GM19438 (cell line): ENCODE measurements around the gene RBM48.
A peak's percentile ranks its signal among the peaks of the same experiment; 100 is the strongest.
"Not testable (repeated sequence)": the region's sequence is repeated elsewhere in the genome, so short reads cannot be mapped to it uniquely, and the experiment has no call there.

Source experiments
- ATAC-seq: cut with Tn5 transposase; IDR thresholded peaks from one replicate; pipeline ENCODE4 v1.9.1; 2021; ENCODE audit warnings: low read depth; ENCODE audit not compliant: unreplicated experiment

RBM48 gene

GRCh38 chr7:92528188-92528957 is at the start of gene RBM48, which contains the start of gene PEX1:
RBM48 (plus strand) TSS chr7:92528795; CDS start chr7:92528814, 19 bp downstream.
PEX1 (minus strand) TSS chr7:92528520; CDS start chr7:92528435, 85 bp downstream.
- peak; percentile 97 for ATAC-seq

- not testable (repeated sequence) for ATAC-seq
Observed at GRCh38 chr7:92479146-92479545, 49.4 kb upstream of the RBM48 start.

GRCh38 chr7:92483624-92484023 is 45.0 kb upstream of the RBM48 start:
- not testable (repeated sequence) for ATAC-seq

- not testable (repeated sequence) for ATAC-seq
Observed at GRCh38 chr7:92484226-92484625, 44.4 kb upstream of the RBM48 start.

GRCh38 chr7:92485267-92485892 is 43.2 kb upstream of the RBM48 start:
- no peak for ATAC-seq

- no peak for ATAC-seq
Observed at GRCh38 chr7:92485974-92486373, 42.6 kb upstream of the RBM48 start.

- no peak for ATAC-seq
Observed at GRCh38 chr7:92487804-92488203, 40.8 kb upstream of the RBM48 start.

- ATAC-seq, result no peak
Observed at GRCh38 chr7:92489634-92490033, 39.0 kb upstream of the RBM48 start.

- ATAC-seq, result no peak
Observed at GRCh38 chr7:92496876-92497275, 31.7 kb upstream of the RBM48 start.

GRCh38 chr7:92498557-92498956 is 30.0 kb upstream of the RBM48 start:
- ATAC-seq, result no peak

GRCh38 chr7:92503767-92504166 is 24.8 kb upstream of the RBM48 start:
- no peak for ATAC-seq

GRCh38 chr7:92504563-92504962 is 24.0 kb upstream of the RBM48 start:
- no peak for ATAC-seq

GRCh38 chr7:92506363-92506762 is 22.2 kb upstream of the RBM48 start:
- no peak for ATAC-seq

- no peak for ATAC-seq
Observed at GRCh38 chr7:92508946-92509345, 19.6 kb upstream of the RBM48 start.

- ATAC-seq, result no peak
Observed at GRCh38 chr7:92513167-92513902, 15.3 kb upstream of the RBM48 start.

- no peak for ATAC-seq
Observed at GRCh38 chr7:92517631-92518030, 11.0 kb upstream of the RBM48 start.

- no peak for ATAC-seq
Observed at GRCh38 chr7:92520024-92520423, 8.6 kb upstream of the RBM48 start.

- ATAC-seq, result no peak
Observed at GRCh38 chr7:92523110-92523509, 5.5 kb upstream of the RBM48 start.

GRCh38 chr7:92527300-92528187 is 1.1 kb upstream of the RBM48 start:
- peak; percentile 37 for ATAC-seq

GRCh38 chr7:92528958-92529264 is 316 bp downstream of the RBM48 start:
- ATAC-seq, result peak; percentile 5

- no peak for ATAC-seq
Observed at GRCh38 chr7:92534572-92534971, 6.0 kb downstream of the RBM48 start.
